Medulla oblongata (tissue), 1 donor: ENCODE results near the gene LPO.

Source experiments
- DNase-seq: peaks from one replicate; pipeline ENCODE4 v3.0.0-alpha.2; 2015; ENCODE audit errors: extremely low spot score

LPO gene

GRCh38 chr17:58303971-58304749, 65.8 kb downstream of the LPO start:
- DNase-seq: peak; percentile 35

- no peak for DNase-seq
Observed at GRCh38 chr17:58304750-58305486, 66.5 kb downstream of the LPO start.

- no peak for DNase-seq
Observed at GRCh38 chr17:58305626-58306025, 67.2 kb downstream of the LPO start.

GRCh38 chr17:58306131-58306951, 68.0 kb downstream of the LPO start:
- no peak for DNase-seq

GRCh38 chr17:58307468-58308172, 69.2 kb downstream of the LPO start:
- no peak for DNase-seq

- DNase-seq: no peak
Observed at GRCh38 chr17:58308173-58308984, 70.0 kb downstream of the LPO start.

- DNase-seq: no peak
Observed at GRCh38 chr17:58308985-58309917, 70.9 kb downstream of the LPO start.

GRCh38 chr17:58309918-58310259, 71.5 kb downstream of the LPO start:
- no peak for DNase-seq

GRCh38 chr17:58310511-58311428, 72.4 kb downstream of the LPO start:
- no peak for DNase-seq

GRCh38 chr17:58311429-58311894, 73.1 kb downstream of the LPO start:
- DNase-seq: no peak

- no peak for DNase-seq
Observed at GRCh38 chr17:58312021-58312630, 73.7 kb downstream of the LPO start.

- DNase-seq: no peak
Observed at GRCh38 chr17:58312829-58313228, 74.4 kb downstream of the LPO start.

GRCh38 chr17:58313815-58314705, 75.7 kb downstream of the LPO start:
- DNase-seq: no peak

- no peak for DNase-seq
Observed at GRCh38 chr17:58314706-58315015, 76.3 kb downstream of the LPO start.

- no peak for DNase-seq
Observed at GRCh38 chr17:58315281-58315711, 76.9 kb downstream of the LPO start.

- DNase-seq: no peak
Observed at GRCh38 chr17:58315750-58316149, 77.4 kb downstream of the LPO start.

GRCh38 chr17:58316260-58316960, 78.0 kb downstream of the LPO start:
- no peak for DNase-seq
